IMR-90 (cell line): ENCODE measurements around the gene PGAP1. TPM values are rescaled to one million over a fixed set of nuclear protein-coding genes. Genes with fewer than 3 reads are reported as not detected.

ENCODE experiments used
- ATAC-seq: fragments of 200-7000 bp; cut with Tn5 transposase; 2 replicates; pipeline ENCODE4 v1.9.1; 2020; ENCODE audit warnings: low read depth, mild to moderate bottlenecking, moderate library complexity
- BruUV-seq: library from RNA; stranded (reverse); fragments of 400-500 nt; replicated peaks from 2 replicates; lab custom pipeline; 2021; lab: Mats Ljungman, UMichigan
- CTCF ChIA-PET: fragments of 300-600 bp; formaldehyde crosslinking; extraction: SDS; loops from one replicate; lab custom pipeline; 2021; ENCODE audit warnings: antibody characterized with exemption; lab: Yijun Ruan, JAX
- POLR2A ChIA-PET: fragments of 300-600 bp; sonication (Branson Sonifier 250); formaldehyde crosslinking; loops from one replicate; lab custom pipeline; 2022; ENCODE audit warnings: antibody characterized with exemption; ENCODE audit not compliant: unreplicated experiment; lab: Charles Lee
- DNase-seq: peaks from one replicate; pipeline ENCODE4 v3.0.0; 2013
- H2AFZ ChIP-seq: replicated peaks from 2 replicates; pipeline ENCODE3; 2013; ENCODE audit warnings: low read length, mild to moderate bottlenecking; ENCODE audit not compliant: poor library complexity
- H2AK5ac ChIP-seq: 2 replicates; pipeline ENCODE4 v1.6.1; 2013; ENCODE audit warnings: low read depth, low read length, inconsistent platforms
- H2AK9ac ChIP-seq: replicated peaks from 2 replicates; pipeline ENCODE3; 2013; ENCODE audit warnings: mild to moderate bottlenecking, low read depth, low read length, moderate library complexity; ENCODE audit not compliant: poor library complexity
- H2BK120ac ChIP-seq: 2 replicates; pipeline ENCODE4 v1.6.1; 2013; ENCODE audit warnings: low read depth, low read length, inconsistent platforms
- H2BK15ac ChIP-seq: 3 replicates; pipeline ENCODE4 v1.6.1; 2013; ENCODE audit warnings: low read depth, low read length, inconsistent platforms
- H2BK20ac ChIP-seq: 2 replicates; pipeline ENCODE4 v1.6.1; 2013; ENCODE audit warnings: low read depth, mild to moderate bottlenecking, inconsistent platforms, low read length, moderate library complexity
- H2BK5ac ChIP-seq: 2 replicates; pipeline ENCODE4 v1.6.1; 2013; ENCODE audit warnings: mild to moderate bottlenecking, low read depth, low read length, inconsistent platforms; ENCODE audit not compliant: poor library complexity, severe bottlenecking
- H3K14ac ChIP-seq: replicated peaks from 2 replicates; pipeline ENCODE4 v1.6.1; 2013; ENCODE audit warnings: low read depth, low read length, inconsistent platforms
- H3K18ac ChIP-seq: 2 replicates; pipeline ENCODE4 v1.6.1; 2013; ENCODE audit warnings: low read depth, low read length, control low read depth
- H3K23ac ChIP-seq: 2 replicates; pipeline ENCODE4 v1.6.1; 2013; ENCODE audit warnings: low read depth, low read length, inconsistent platforms
- H3K27ac ChIP-seq: 2 replicates; pipeline ENCODE4 v1.5.1; 2013; ENCODE audit warnings: mild to moderate bottlenecking, control low read depth, low read length; ENCODE audit not compliant: insufficient read depth
- H3K27me3 ChIP-seq: 2 replicates; pipeline ENCODE4 v1.6.1; 2013; ENCODE audit warnings: low read length; ENCODE audit not compliant: control insufficient read depth, insufficient read depth
- H3K36me3 ChIP-seq: 2 replicates; pipeline ENCODE4 v1.6.1; 2013; ENCODE audit warnings: low read length, mixed read lengths; ENCODE audit not compliant: control insufficient read depth, insufficient read depth
- H3K4ac ChIP-seq: 2 replicates; pipeline ENCODE4 v1.6.1; 2013; ENCODE audit warnings: low read depth, low read length, inconsistent platforms
- H3K4me1 ChIP-seq: 2 replicates; pipeline ENCODE4 v1.6.1; 2013; ENCODE audit warnings: low read length, mixed read lengths; ENCODE audit not compliant: control insufficient read depth, insufficient read depth
- H3K4me2 ChIP-seq: 2 replicates; pipeline ENCODE4 v1.6.1; 2013; ENCODE audit warnings: low read depth, mild to moderate bottlenecking, control low read depth, low read length, moderate library complexity
- H3K4me3 ChIP-seq: 2 replicates; pipeline ENCODE4 v1.5.1; 2013; ENCODE audit warnings: low read depth, mild to moderate bottlenecking, control low read depth, low read length, moderate library complexity; ENCODE audit not compliant: insufficient read depth
- H3K56ac ChIP-seq: 2 replicates; pipeline ENCODE4 v1.6.1; 2013; ENCODE audit warnings: low read length, inconsistent platforms; ENCODE audit not compliant: insufficient read depth; ENCODE audit errors: extremely low read depth
- H3K79me1 ChIP-seq, 2 experiments: 2 replicates each; pipeline ENCODE4 v1.6.1; 2013; ENCODE audit warnings: low read length in 2 of 2, inconsistent platforms in 1 of 2, low read depth in 1 of 2
- H3K9ac ChIP-seq: 2 replicates; pipeline ENCODE4 v1.6.1; 2013; ENCODE audit warnings: low read depth, low read length, control low read depth
- H3K9me1 ChIP-seq: 2 replicates; pipeline ENCODE4 v1.6.1; 2013; ENCODE audit warnings: low read length, inconsistent platforms; ENCODE audit not compliant: insufficient read depth
- H3K9me3 ChIP-seq: 2 replicates; pipeline ENCODE4 v1.6.1; 2013; ENCODE audit warnings: low read length; ENCODE audit not compliant: control insufficient read depth, insufficient read depth
- H4K20me1 ChIP-seq: 2 replicates; pipeline ENCODE4 v1.6.1; 2013; ENCODE audit warnings: low read length, inconsistent platforms; ENCODE audit not compliant: insufficient read depth
- H4K5ac ChIP-seq: 2 replicates; pipeline ENCODE4 v1.6.1; 2013; ENCODE audit warnings: mild to moderate bottlenecking, low read depth, low read length, control low read depth
- H4K8ac ChIP-seq, 2 experiments: 2 replicates each; pipeline ENCODE4 v1.6.1; 2013; ENCODE audit warnings: low read depth in 2 of 2, low read length in 2 of 2, control low read depth in 1 of 2, inconsistent platforms in 1 of 2
- H4K91ac ChIP-seq: 2 replicates; pipeline ENCODE4 v1.6.1; 2013; ENCODE audit warnings: low read depth, low read length, inconsistent platforms; ENCODE audit not compliant: insufficient read depth
- BHLHE40 ChIP-seq: fragments of 150-350 bp; IDR thresholded peaks from 2 replicates; pipeline ENCODE4 v1.6.1; 2016; ENCODE audit warnings: mild to moderate bottlenecking, low read depth, low read length
- CEBPB ChIP-seq: IDR thresholded peaks from 2 replicates; pipeline ENCODE4 v1.6.1; 2012; ENCODE audit warnings: low read depth, low read length, improper control_type of control experiment
- CTCF ChIP-seq: conservative IDR thresholded peaks from 2 replicates; pipeline ENCODE4 v1.5.1; 2012; ENCODE audit warnings: mild to moderate bottlenecking, low read depth, low read length, improper control_type of control experiment
- ELK1 ChIP-seq: fragments of 150-350 bp; IDR thresholded peaks from 2 replicates; pipeline ENCODE4 v1.6.1; 2016; ENCODE audit warnings: low read depth, mild to moderate bottlenecking, low read length, moderate library complexity, borderline replicate concordance
- FOS ChIP-seq: fragments of 150-350 bp; IDR thresholded peaks from 2 replicates; pipeline ENCODE4 v1.6.1; 2016; ENCODE audit warnings: low read depth, low read length
- MAFK ChIP-seq: IDR thresholded peaks from 2 replicates; pipeline ENCODE4 v1.6.1; 2012; ENCODE audit warnings: low read depth, low read length, improper control_type of control experiment
- MXI1 ChIP-seq: IDR thresholded peaks from 2 replicates; pipeline ENCODE4 v1.6.1; 2012; ENCODE audit warnings: low read depth, mild to moderate bottlenecking, low read length, moderate library complexity, borderline replicate concordance
- RAD21 ChIP-seq: IDR thresholded peaks from 2 replicates; pipeline ENCODE4 v1.6.1; 2012; ENCODE audit warnings: low read length, improper control_type of control experiment
- RCOR1 ChIP-seq: IDR thresholded peaks from 2 replicates; pipeline ENCODE4 v1.6.1; 2012; ENCODE audit warnings: mild to moderate bottlenecking, low read length, improper control_type of control experiment; ENCODE audit not compliant: insufficient replicate concordance
- RFX5 ChIP-seq: IDR thresholded peaks from 2 replicates; pipeline ENCODE4 v1.8.0; 2012; ENCODE audit warnings: low read depth, mild to moderate bottlenecking, low read length, moderate library complexity
- USF2 ChIP-seq: fragments of 150-350 bp; IDR thresholded peaks from 2 replicates; pipeline ENCODE4 v1.6.1; 2017; ENCODE audit warnings: mild to moderate bottlenecking, antibody characterized with exemption, low read length, low read depth
- WGBS, 2 experiments: methylation state at CpG; one replicate each; pipeline versions ENCODE4 v1.1.5 to v1.1.7; 2013; ENCODE audit warnings: missing lambda C conversion rate in 2 of 2; ENCODE audit not compliant: insufficient read length in 1 of 2; ENCODE audit errors: extremely low coverage in 2 of 2; 5-methylcytosine and 5-hydroxymethylcytosine counted together
- dilution Hi-C: fragments of 300-500 bp; cut with HindIII; formaldehyde crosslinking; loops from one replicate; pipeline ENCODE4 v1.14.3; 2018; ENCODE audit warnings: low sequenced_read_pairs; ENCODE audit not compliant: unreplicated experiment
- in situ Hi-C: fragments of 300-500 bp; cut with MboI; formaldehyde crosslinking; loops from 3 replicates; pipeline ENCODE4 v1.14.3; 2019; ENCODE audit warnings: low sequenced_read_pairs, inconsistent platforms, mixed read lengths
- intact Hi-C: fragments of 100-400 bp; cut with micrococcal nuclease; formaldehyde crosslinking; loops from 2 replicates; pipeline ENCODE4 v1.10.0; 2022
- polyA plus RNA-seq, 3 experiments: library from polyadenylated mRNA; depleted of rRNA; stranded (reverse); fragments of >200 nt; gene quantifications; 2 replicates each; pipeline ENCODE4 v1.2.3, GENCODE V29; 2012; ENCODE audit warnings: low replicate concordance in 1 of 3
- total RNA-seq: library from RNA; depleted of rRNA; stranded (reverse); fragments of >200 nt; gene quantifications from 2 replicates; pipeline ENCODE4 v1.2.3, GENCODE V29; 2012

PGAP1 gene
- total and polyA plus RNA-seq, 2 of the 4 experiments (the other 2 are of a cell fraction): 1.9 to 5.7 TPM

- DNase-seq: no peak
- no peak overlapping the region for H3K4me2 ChIP-seq
- no peaks in the 10 kb centered on the region for H3K36me3 ChIP-seq
- no peak overlapping the region for H3K4me3 ChIP-seq
- in situ Hi-C loops (no loop called here), intact Hi-C loops (no loop called here), dilution Hi-C loops (no loop called here)
- no peaks in the 10 kb centered on the region for H3K9me3 ChIP-seq
- H3K9ac ChIP-seq: no peak overlapping the region
- H3K9me1 ChIP-seq: no peaks in the 10 kb centered on the region
- H2BK15ac ChIP-seq: no peak overlapping the region
- CTCF ChIA-PET: no interaction called here
- no peak overlapping the region for H3K4ac ChIP-seq
- no peak overlapping the region for H4K5ac ChIP-seq
- H4K91ac ChIP-seq: no peak overlapping the region
- H3K27me3 ChIP-seq: no peaks in the 10 kb centered on the region
- BruUV-seq: no TSS peak
- no peak overlapping the region for H2BK20ac ChIP-seq
- no peaks in the 10 kb centered on the region for H4K20me1 ChIP-seq
- no peak overlapping the region for H3K18ac ChIP-seq
- H3K79me1 ChIP-seq: no peaks in the 10 kb centered on the region
- no peak overlapping the region for H2BK120ac ChIP-seq
- H3K23ac ChIP-seq: no peak overlapping the region
- POLR2A ChIA-PET: no interaction called here
- H2AFZ ChIP-seq: no peak overlapping the region
- no peak overlapping the region for H3K56ac ChIP-seq
- no peak overlapping the region for H3K27ac ChIP-seq
- no peak for ATAC-seq
- WGBS, 2 experiments: 100% methylated on average over 1 of the region's 6 CpGs; no CpG with 5 or more reads in 1 of the 2 experiments
- no peak overlapping the region for H2AK5ac ChIP-seq
- no peaks in the 10 kb centered on the region for H3K4me1 ChIP-seq
- no peak overlapping the region for H3K14ac ChIP-seq
- H2AK9ac ChIP-seq: no peak overlapping the region
- TF ChIP-seq CTCF (no peak), RAD21 (no peak), CEBPB (no peak), BHLHE40 (no peak), USF2 (no peak), MAFK (no peak), RFX5 (no peak), FOS (no peak), MXI1 (no peak), RCOR1 (no peak), ELK1 (no peak)
- no peak overlapping the region for H4K8ac ChIP-seq
- no peak overlapping the region for H2BK5ac ChIP-seq
These were observed 29.6 kb upstream of the PGAP1 start for GRCh38 chr2:196956069-196956468.
